Measurements from ENCODE around the gene IKZF1. TPM values are rescaled to one million over a fixed set of nuclear protein-coding genes. Genes with fewer than 3 reads are reported as not detected.

The IKZF1 gene
- total RNA-seq, 1 donor from 2014 or later, result 3.6 TPM

DNA sequence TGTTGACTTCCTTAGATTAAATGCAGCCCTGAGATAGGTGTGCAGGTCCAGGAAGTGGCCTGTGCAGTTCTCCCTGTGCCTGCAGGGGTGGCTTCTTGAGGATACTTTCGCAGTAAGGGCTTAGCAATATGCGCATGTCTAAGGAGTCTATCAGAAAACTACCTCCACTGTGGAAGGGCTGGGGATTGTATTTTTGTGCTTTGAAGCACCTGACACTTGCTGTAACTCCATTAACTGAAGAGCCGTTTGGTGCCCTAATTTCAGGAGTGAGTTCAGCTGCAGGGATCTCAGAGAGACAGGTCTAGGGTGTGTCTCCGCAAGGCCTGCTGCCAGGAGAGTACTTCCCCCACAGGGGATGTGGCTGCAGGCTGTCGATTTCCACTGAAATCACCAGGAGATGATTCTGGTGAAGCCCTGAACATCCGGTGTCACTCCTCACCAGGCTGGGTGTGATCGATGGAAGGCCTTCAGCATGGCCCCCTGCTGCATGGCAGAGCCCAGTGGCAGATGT, 35.5 kb downstream of the IKZF1 start:
- Histone ChIP-seq H3K4me1 (no peaks in the 10 kb centered on the region), H3K9me3 (no peaks in the 10 kb centered on the region), H3K27ac (no peak overlapping the region), H3K27me3 (no peaks in the 10 kb centered on the region), H3K4me3 (no peak overlapping the region), H3K36me3 (no peaks in the 10 kb centered on the region)
- TF ChIP-seq, protein P1, sequence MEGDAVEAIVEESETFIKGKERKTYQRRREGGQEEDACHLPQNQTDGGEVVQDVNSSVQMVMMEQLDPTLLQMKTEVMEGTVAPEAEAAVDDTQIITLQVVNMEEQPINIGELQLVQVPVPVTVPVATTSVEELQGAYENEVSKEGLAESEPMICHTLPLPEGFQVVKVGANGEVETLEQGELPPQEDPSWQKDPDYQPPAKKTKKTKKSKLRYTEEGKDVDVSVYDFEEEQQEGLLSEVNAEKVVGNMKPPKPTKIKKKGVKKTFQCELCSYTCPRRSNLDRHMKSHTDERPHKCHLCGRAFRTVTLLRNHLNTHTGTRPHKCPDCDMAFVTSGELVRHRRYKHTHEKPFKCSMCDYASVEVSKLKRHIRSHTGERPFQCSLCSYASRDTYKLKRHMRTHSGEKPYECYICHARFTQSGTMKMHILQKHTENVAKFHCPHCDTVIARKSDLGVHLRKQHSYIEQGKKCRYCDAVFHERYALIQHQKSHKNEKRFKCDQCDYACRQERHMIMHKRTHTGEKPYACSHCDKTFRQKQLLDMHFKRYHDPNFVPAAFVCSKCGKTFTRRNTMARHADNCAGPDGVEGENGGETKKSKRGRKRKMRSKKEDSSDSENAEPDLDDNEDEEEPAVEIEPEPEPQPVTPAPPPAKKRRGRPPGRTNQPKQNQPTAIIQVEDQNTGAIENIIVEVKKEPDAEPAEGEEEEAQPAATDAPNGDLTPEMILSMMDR (IDR thresholded peaks at IDR 0.05), result no peak
- DNase-seq (ENCODE audit: low spot score in 2 of 2), result no peak
- intact Hi-C loops (cut with DNase I), result no loop called here

- Histone ChIP-seq H3K4me1 (no peaks in the 10 kb centered on the region), H3K4me3 (no peak overlapping the region), H3K27me3 (no peaks in the 10 kb centered on the region), H3K9me3 (no peaks in the 10 kb centered on the region), H3K36me3 (no peaks in the 10 kb centered on the region), H3K27ac (no peak overlapping the region)
- no peak for DNase-seq (ENCODE audit: low spot score in 2 of 2)
- intact Hi-C loops (cut with DNase I), result no loop called here
- TF ChIP-seq, protein P1 (IDR thresholded peaks at IDR 0.05), result no peak
These were observed 37.2 kb downstream of the IKZF1 start for GRCh38 chr7:50341724-50342123.

DNA sequence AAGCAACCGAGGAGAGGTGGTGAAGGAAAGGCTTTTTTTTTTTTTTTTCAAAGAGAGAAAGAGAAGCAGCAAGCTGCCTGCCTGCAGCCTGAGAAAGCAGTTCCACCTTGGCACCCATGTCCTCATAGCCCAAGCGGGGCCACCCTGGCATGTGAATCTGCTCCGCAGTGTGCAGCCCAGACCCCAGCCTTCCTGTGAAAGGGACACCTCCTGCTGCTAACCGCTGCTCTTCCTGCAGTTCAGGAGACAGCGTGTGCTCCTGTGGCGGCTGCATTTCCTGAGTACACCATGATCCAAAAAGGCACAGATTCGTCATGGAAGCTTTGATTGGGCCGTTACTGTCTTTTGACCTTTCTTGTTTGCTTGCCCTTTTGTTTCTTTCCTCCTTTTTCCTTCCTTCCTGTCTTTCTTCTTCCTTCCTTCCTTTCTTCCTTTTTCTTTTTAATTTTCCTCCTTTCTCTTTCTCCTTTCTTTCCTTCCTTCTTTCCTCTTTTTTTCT, 38.1 kb downstream of the IKZF1 start:
- DNase-seq (ENCODE audit: low spot score in 2 of 2), result no peak
- no peaks in the 10 kb centered on the region for H3K27me3 ChIP-seq
- no peak overlapping the region for H3K4me3 ChIP-seq
- intact Hi-C loops (cut with DNase I), result no loop called here
- no peak overlapping the region for H3K27ac ChIP-seq
- H3K9me3 ChIP-seq, result no peaks in the 10 kb centered on the region
- TF ChIP-seq, protein P1 (IDR thresholded peaks at IDR 0.05), result no peak
- H3K36me3 ChIP-seq, result no peaks in the 10 kb centered on the region
- no peaks in the 10 kb centered on the region for H3K4me1 ChIP-seq

DNA sequence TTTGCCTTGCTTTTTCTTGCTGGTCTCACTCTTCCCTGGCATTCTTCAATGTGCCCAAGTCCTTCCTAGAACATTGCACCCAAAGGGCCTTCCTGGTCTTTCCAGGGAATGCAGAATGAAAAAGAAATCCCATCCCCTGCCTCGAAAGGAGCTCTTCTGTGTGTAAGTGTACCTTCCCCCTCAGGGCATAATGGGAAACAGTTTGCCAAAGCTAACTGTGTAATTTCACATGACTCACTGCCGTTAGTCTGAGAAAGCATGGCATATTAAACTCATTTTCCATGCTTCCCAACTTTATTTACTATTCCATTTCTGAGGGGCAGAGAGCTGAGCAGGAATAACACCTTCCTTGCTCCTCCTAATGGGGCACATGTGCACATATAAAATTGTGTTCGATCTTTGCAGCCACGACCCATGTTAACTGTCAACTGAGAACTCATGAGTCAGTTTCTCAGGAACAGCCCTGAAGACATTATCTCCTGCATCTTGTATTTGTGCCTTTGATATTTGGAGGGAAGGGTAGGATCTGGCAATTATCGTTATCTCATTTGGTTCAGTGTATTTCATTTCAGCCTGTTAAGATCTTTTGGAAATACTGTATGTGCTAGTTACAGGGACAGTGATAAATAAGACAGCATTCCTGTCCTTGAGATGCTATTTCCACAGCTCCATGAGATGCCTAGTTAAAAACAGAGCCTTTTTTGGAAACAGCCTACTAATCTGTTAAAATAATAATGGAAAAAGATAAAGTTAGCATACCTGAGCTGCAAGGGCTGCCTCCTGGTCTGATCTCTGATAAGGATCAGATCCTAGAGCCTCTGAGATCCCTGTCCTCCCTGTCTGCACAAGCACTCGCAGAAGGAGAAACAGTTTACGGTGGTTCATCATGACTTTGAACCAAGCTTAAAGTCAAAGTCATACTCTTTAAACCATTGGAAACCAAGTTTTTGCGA, 42.3 kb downstream of the IKZF1 start:
- Histone ChIP-seq H3K4me3 (no peak overlapping the region), H3K4me1 (no peaks in the 10 kb centered on the region), H3K9me3 (no peaks in the 10 kb centered on the region), H3K36me3 (no peaks in the 10 kb centered on the region), H3K27ac (no peak overlapping the region), H3K27me3 (no peaks in the 10 kb centered on the region)
- TF ChIP-seq, protein P1 (IDR thresholded peaks at IDR 0.05), result no peak
- intact Hi-C loops (cut with DNase I), result no loop called here
- no peak for DNase-seq (ENCODE audit: low spot score in 2 of 2)

- H3K27me3 ChIP-seq, result no peaks in the 10 kb centered on the region
- H3K4me3 ChIP-seq, result no peak overlapping the region
- intact Hi-C loops (cut with DNase I), result no loop called here
- H3K4me1 ChIP-seq, result no peaks in the 10 kb centered on the region
- no peaks in the 10 kb centered on the region for H3K9me3 ChIP-seq
- no peaks in the 10 kb centered on the region for H3K36me3 ChIP-seq
- TF ChIP-seq, protein P1 (IDR thresholded peaks at IDR 0.05), result no peak
- H3K27ac ChIP-seq, result no peak overlapping the region
- no peak for DNase-seq (ENCODE audit: low spot score in 2 of 2)
These were observed 43.2 kb downstream of the IKZF1 start for GRCh38 chr7:50347693-50348092.
